HCT116 (cell line): Measurements from ENCODE around the gene NAA40. TPM values are rescaled to one million over a fixed set of nuclear protein-coding genes. Genes with fewer than 3 reads are reported as not detected.

Experiments used
- ATAC-seq: fragments of 200-7000 bp; cut with Tn5 transposase; 2 replicates; pipeline ENCODE4 v1.9.1; 2020; ENCODE audit warnings: mild to moderate bottlenecking, moderate library complexity
- BruUV-seq: library from RNA; stranded (reverse); fragments of 400-500 nt; replicated peaks from 2 replicates; lab custom pipeline; 2021; lab: Mats Ljungman, UMichigan
- CTCF ChIA-PET: fragments of 300-600 bp; sonication (Branson Sonifier 250); formaldehyde crosslinking; loops from one replicate; lab custom pipeline; 2021; ENCODE audit warnings: antibody characterized with exemption; lab: Charles Lee
- POLR2A ChIA-PET: fragments of 300-600, 350-600 bp; sonication (Branson Sonifier 250); formaldehyde crosslinking; loops from one replicate; lab custom pipeline; 2021; ENCODE audit warnings: antibody characterized with exemption; lab: Charles Lee
- RAD21 ChIA-PET, 2 experiments: fragments of 300-600 bp; sonication (Branson Sonifier 250); formaldehyde crosslinking; loops; one replicate each; lab custom pipeline; 2023; ENCODE audit warnings: low total read pairs in 2 of 2; ENCODE audit not compliant: uncharacterized antibody in 2 of 2, unreplicated experiment in 2 of 2, low non-redundant PET in 1 of 2; lab: Charles Lee
- DNase-seq: peaks from one replicate; pipeline ENCODE4 v3.0.0-alpha.2; 2010; ENCODE audit warnings: low read depth, low spot score
- H2AFZ ChIP-seq: fragments of 200-600 bp; shearing (Covaris generic), sonication (generic); 2 replicates; pipeline ENCODE4 v1.6.1; 2017; ENCODE audit warnings: low read depth, mixed run types, mixed read lengths, antibody characterized with exemption, low read length; ENCODE audit not compliant: poor library complexity, severe bottlenecking
- H3K27ac ChIP-seq: 2 replicates; pipeline ENCODE4 v1.5.1; 2012; ENCODE audit warnings: low read depth, low read length
- H3K27me3 ChIP-seq: fragments of 200-600 bp; sonication (generic); 2 replicates; pipeline ENCODE4 v1.6.1; 2016; ENCODE audit warnings: mixed run types, low read length, mixed read lengths; ENCODE audit not compliant: insufficient read depth
- H3K36me3 ChIP-seq, 2 experiments: fragments of 200-500 bp in 1 of 2; fragments of 200-600 bp in 1 of 2; sonication (Bioruptor generic) in 1 of 2; sonication (generic) in 1 of 2; 2 replicates each; pipeline versions ENCODE4 v1.5.1 to v1.6.1; 2014 to 2016; ENCODE audit warnings: low read length in 2 of 2, inconsistent platforms in 1 of 2, mixed read lengths in 1 of 2, mixed run types in 1 of 2; ENCODE audit not compliant: insufficient read depth in 2 of 2, control insufficient read depth in 1 of 2
- H3K4me1 ChIP-seq, 2 experiments: fragments of 200-600 bp in 1 of 2; sonication (generic) in 1 of 2; 2 replicates each; pipeline versions ENCODE4 v1.5.1 to v1.6.1; 2012 to 2017; ENCODE audit warnings: low read length in 2 of 2, inconsistent platforms in 1 of 2, mild to moderate bottlenecking in 1 of 2, mixed read lengths in 1 of 2, mixed run types in 1 of 2, moderate library complexity in 1 of 2; ENCODE audit not compliant: insufficient read depth in 2 of 2, control insufficient read depth in 1 of 2
- H3K4me2 ChIP-seq: fragments of 200-600 bp; sonication (generic); 2 replicates; pipeline ENCODE4 v1.6.1; 2017; ENCODE audit warnings: mixed run types, low read length, mixed read lengths
- H3K4me3 ChIP-seq, 2 experiments: fragments of 200-600 bp in 1 of 2; sonication (generic) in 1 of 2; replicated peaks in 1 of 2; 2 replicates each; pipeline ENCODE4 v1.5.1; 2011 to 2016; ENCODE audit warnings: low read length in 2 of 2, control low read depth in 1 of 2, low read depth in 1 of 2, mild to moderate bottlenecking in 1 of 2, mixed read lengths in 1 of 2, mixed run types in 1 of 2
- H3K79me2 ChIP-seq: fragments of 200-600 bp; sonication (generic); 2 replicates; pipeline ENCODE4 v1.6.1; 2017; ENCODE audit warnings: mild to moderate bottlenecking, mixed run types, low read length, moderate library complexity, mixed read lengths; ENCODE audit not compliant: insufficient read depth
- H3K9ac ChIP-seq: fragments of 200-600 bp; sonication (generic); 2 replicates; pipeline ENCODE4 v1.6.1; 2016; ENCODE audit warnings: low read length, mixed read lengths
- H3K9me2 ChIP-seq: fragments of 200-600 bp; sonication (generic), shearing (Covaris generic); 2 replicates; pipeline ENCODE4 v1.6.1; 2017; ENCODE audit warnings: mixed run types, mild to moderate bottlenecking, moderate library complexity; ENCODE audit not compliant: insufficient read depth
- H3K9me3 ChIP-seq, 2 experiments: fragments of 200-500 bp in 1 of 2; fragments of 200-600 bp in 1 of 2; sonication (Bioruptor generic) in 1 of 2; sonication (generic) in 1 of 2; 2 replicates each; pipeline ENCODE4 v1.6.1; 2014 to 2017; ENCODE audit warnings: low read length in 2 of 2, mixed read lengths in 2 of 2, inconsistent platforms in 1 of 2, low read depth in 1 of 2, mild to moderate bottlenecking in 1 of 2, mixed run types in 1 of 2, moderate library complexity in 1 of 2; ENCODE audit not compliant: control insufficient read depth in 1 of 2, insufficient read depth in 1 of 2
- H4K20me1 ChIP-seq: fragments of 200-600 bp; sonication (generic), shearing (Covaris generic); 2 replicates; pipeline ENCODE4 v1.6.1; 2017; ENCODE audit warnings: mixed run types, mild to moderate bottlenecking, moderate library complexity; ENCODE audit not compliant: insufficient read depth
- CEBPB ChIP-seq: IDR thresholded peaks from 2 replicates; pipeline ENCODE4 v1.6.1; 2012; ENCODE audit warnings: low read depth
- CTCF ChIP-seq, 3 experiments: fragments of 200-600 bp in 1 of 3; sonication (generic) in 1 of 3; IDR thresholded peaks in 2 of 3; conservative IDR thresholded peaks in 1 of 3; 2 replicates each; pipeline ENCODE4 v1.5.1; 2012 to 2017; ENCODE audit warnings: low read depth in 2 of 3, low read length in 2 of 3, antibody characterized with exemption in 1 of 3, borderline replicate concordance in 1 of 3, control low read depth in 1 of 3, mild to moderate bottlenecking in 1 of 3, mixed read lengths in 1 of 3, mixed run types in 1 of 3, moderate library complexity in 1 of 3; ENCODE audit not compliant: insufficient read depth in 1 of 3
- MAX ChIP-seq: IDR thresholded peaks from 2 replicates; pipeline ENCODE4 v1.6.1; 2012
- POLR2A ChIP-seq: IDR thresholded peaks from 2 replicates; pipeline ENCODE4 v1.7.0; 2011; ENCODE audit warnings: borderline replicate concordance; ENCODE audit not compliant: insufficient read depth, insufficient read length; ENCODE audit errors: extremely low read depth
- RAD21 ChIP-seq: IDR thresholded peaks from 2 replicates; pipeline ENCODE4 v1.6.1; 2012; ENCODE audit warnings: low read depth, mild to moderate bottlenecking
- SIN3A ChIP-seq: IDR thresholded peaks from 2 replicates; pipeline ENCODE4 v1.6.1; 2012; ENCODE audit warnings: low read depth
- SRF ChIP-seq: IDR thresholded peaks from 2 replicates; pipeline ENCODE4 v1.6.1; 2012; ENCODE audit warnings: low read depth
- TCF7L2 ChIP-seq: IDR thresholded peaks from 2 replicates; pipeline ENCODE4 v1.7.0; 2011; ENCODE audit warnings: borderline replicate concordance, inconsistent platforms; ENCODE audit not compliant: insufficient read depth, insufficient read length; ENCODE audit errors: extremely low read depth
- ZBTB33 ChIP-seq: IDR thresholded peaks from 2 replicates; pipeline ENCODE4 v1.6.1; 2011; ENCODE audit warnings: mild to moderate bottlenecking, low read length, moderate library complexity; ENCODE audit not compliant: insufficient replicate concordance; ENCODE audit errors: extremely low read depth
- intact Hi-C: fragments of 100-400 bp; cut with micrococcal nuclease; formaldehyde crosslinking; loops from 2 replicates; pipeline ENCODE4 v1.10.0; 2022
- total RNA-seq: library from RNA; stranded (reverse); gene quantifications from one replicate; pipeline ENCODE4 v1.2.1, GENCODE V29; 2021; ENCODE audit not compliant: unreplicated experiment
- TF ChIP-seq, protein P1 (sequence below): IDR thresholded peaks from 2 replicates; pipeline ENCODE4 v1.6.1; 2012; ENCODE audit warnings: low read depth

The NAA40 gene
- total RNA-seq, 1 experiment from 2014 or later, result 25.3 TPM

DNA sequence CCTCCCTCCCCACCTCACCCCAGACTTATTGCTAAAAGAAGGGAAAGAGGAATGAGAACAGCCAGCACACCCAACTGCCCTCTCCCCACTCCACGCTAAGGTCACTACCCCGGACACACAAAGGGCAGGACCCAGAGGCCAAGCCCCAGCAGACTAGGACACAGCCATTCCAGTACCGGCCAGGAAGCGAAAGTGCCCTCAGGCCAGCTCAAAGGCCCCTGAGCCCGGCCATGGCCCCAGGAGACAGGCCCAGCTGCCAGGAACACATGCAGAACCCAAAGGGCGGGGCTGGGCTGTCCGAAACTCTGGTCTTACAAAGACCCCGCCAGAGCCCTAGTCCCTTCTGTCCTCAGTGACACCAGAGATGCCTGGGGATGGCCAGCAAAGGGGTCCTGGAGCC, 27.4 kb upstream of the NAA40 start:
- H3K9ac ChIP-seq, result no peak overlapping the region
- no peak overlapping the region for H3K27ac ChIP-seq
- DNase-seq, result no peak
- TF ChIP-seq CEBPB (no peak), TCF7L2 (no peak), SRF (no peak), ZBTB33 (no peak), RAD21 (no peak), SIN3A (no peak), POLR2A (no peak), CTCF (IDR thresholded peaks at IDR 0.05 in 2 of 3, conservative IDR thresholded peaks at IDR 0.05 in 1 of 3; ENCODE audit: borderline replicate concordance in 1 of 3, insufficient read depth in 1 of 3, low read depth in 2 of 3, low read length in 2 of 3) (no peak), MAX (no peak)
- TF ChIP-seq, protein P1, sequence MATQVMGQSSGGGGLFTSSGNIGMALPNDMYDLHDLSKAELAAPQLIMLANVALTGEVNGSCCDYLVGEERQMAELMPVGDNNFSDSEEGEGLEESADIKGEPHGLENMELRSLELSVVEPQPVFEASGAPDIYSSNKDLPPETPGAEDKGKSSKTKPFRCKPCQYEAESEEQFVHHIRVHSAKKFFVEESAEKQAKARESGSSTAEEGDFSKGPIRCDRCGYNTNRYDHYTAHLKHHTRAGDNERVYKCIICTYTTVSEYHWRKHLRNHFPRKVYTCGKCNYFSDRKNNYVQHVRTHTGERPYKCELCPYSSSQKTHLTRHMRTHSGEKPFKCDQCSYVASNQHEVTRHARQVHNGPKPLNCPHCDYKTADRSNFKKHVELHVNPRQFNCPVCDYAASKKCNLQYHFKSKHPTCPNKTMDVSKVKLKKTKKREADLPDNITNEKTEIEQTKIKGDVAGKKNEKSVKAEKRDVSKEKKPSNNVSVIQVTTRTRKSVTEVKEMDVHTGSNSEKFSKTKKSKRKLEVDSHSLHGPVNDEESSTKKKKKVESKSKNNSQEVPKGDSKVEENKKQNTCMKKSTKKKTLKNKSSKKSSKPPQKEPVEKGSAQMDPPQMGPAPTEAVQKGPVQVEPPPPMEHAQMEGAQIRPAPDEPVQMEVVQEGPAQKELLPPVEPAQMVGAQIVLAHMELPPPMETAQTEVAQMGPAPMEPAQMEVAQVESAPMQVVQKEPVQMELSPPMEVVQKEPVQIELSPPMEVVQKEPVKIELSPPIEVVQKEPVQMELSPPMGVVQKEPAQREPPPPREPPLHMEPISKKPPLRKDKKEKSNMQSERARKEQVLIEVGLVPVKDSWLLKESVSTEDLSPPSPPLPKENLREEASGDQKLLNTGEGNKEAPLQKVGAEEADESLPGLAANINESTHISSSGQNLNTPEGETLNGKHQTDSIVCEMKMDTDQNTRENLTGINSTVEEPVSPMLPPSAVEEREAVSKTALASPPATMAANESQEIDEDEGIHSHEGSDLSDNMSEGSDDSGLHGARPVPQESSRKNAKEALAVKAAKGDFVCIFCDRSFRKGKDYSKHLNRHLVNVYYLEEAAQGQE, result no peak
- H3K79me2 ChIP-seq, result no peaks in the 10 kb centered on the region
- no peaks in the 10 kb centered on the region for H3K9me2 ChIP-seq
- CTCF ChIA-PET, result no interaction called here
- no peak for ATAC-seq
- H3K27me3 ChIP-seq, result no peaks in the 10 kb centered on the region
- H3K36me3 ChIP-seq, result peaks cover 0 to 4% of the 10 kb centered on the region in 2 experiments; a peak in 2 of 4 replicates
- RAD21 ChIA-PET, result no interaction called here
- peaks cover 5 to 9% of the 10 kb centered on the region in 2 experiments; a peak in 2 of 4 replicates for H3K4me1 ChIP-seq
- H2AFZ ChIP-seq, result no peak overlapping the region
- intact Hi-C loops, result no loop called here
- POLR2A ChIA-PET, result no interaction called here
- H3K4me3 ChIP-seq, result no peak overlapping the region
- H4K20me1 ChIP-seq, result no peaks in the 10 kb centered on the region
- BruUV-seq, result no TSS peak
- H3K4me2 ChIP-seq, result no peak overlapping the region
- H3K9me3 ChIP-seq, result no peaks in the 10 kb centered on the region
